Endodermal cell (in vitro differentiated cells): Measurements from ENCODE around the gene IL1RN. TPM values are rescaled to one million over a fixed set of nuclear protein-coding genes. Genes with fewer than 3 reads are reported as not detected.

Source experiments
- DNase-seq: peaks from one replicate; pipeline ENCODE4 v3.0.0-alpha.2; 2017
- H3K27ac ChIP-seq: 2 replicates; pipeline ENCODE4 v1.5.1; 2013; ENCODE audit warnings: mild to moderate bottlenecking, low read depth, low read length, moderate library complexity
- H3K27me3 ChIP-seq: 2 replicates; pipeline ENCODE4 v1.6.1; 2013; ENCODE audit warnings: mild to moderate bottlenecking, low read length, moderate library complexity; ENCODE audit not compliant: insufficient read depth, control insufficient read depth, poor library complexity, severe bottlenecking
- H3K36me3 ChIP-seq: 2 replicates; pipeline ENCODE4 v1.7.0; 2013; ENCODE audit warnings: mild to moderate bottlenecking, low read length, moderate library complexity; ENCODE audit not compliant: control insufficient read depth, insufficient read depth
- H3K4me1 ChIP-seq: one replicate; pipeline ENCODE4 v1.7.0; 2013; ENCODE audit warnings: low read length; ENCODE audit not compliant: control insufficient read depth, insufficient read depth
- H3K4me3 ChIP-seq: 2 replicates; pipeline ENCODE4 v1.5.1; 2013; ENCODE audit warnings: mild to moderate bottlenecking, low read length, moderate library complexity
- H3K9ac ChIP-seq: 2 replicates; pipeline ENCODE4 v1.6.1; 2013; ENCODE audit warnings: mild to moderate bottlenecking, low read length, moderate library complexity; ENCODE audit not compliant: poor library complexity, severe bottlenecking; ENCODE audit errors: extremely low read depth
- H3K9me3 ChIP-seq: 2 replicates; pipeline ENCODE4 v1.6.1; 2013; ENCODE audit warnings: mild to moderate bottlenecking, low read length, moderate library complexity; ENCODE audit not compliant: control insufficient read depth
- H3K27ac Mint-ChIP-seq: 2 replicates; pipeline ENCODE4 v1.8.0; 2020; ENCODE audit warnings: mixed read lengths
- H3K27me3 Mint-ChIP-seq: 2 replicates; pipeline ENCODE4 v1.8.0; 2021; ENCODE audit warnings: mild to moderate bottlenecking, mixed read lengths; ENCODE audit not compliant: insufficient read depth
- H3K36me3 Mint-ChIP-seq: 2 replicates; pipeline ENCODE4 v1.8.0; 2020; ENCODE audit warnings: low read depth, mixed read lengths
- H3K4me1 Mint-ChIP-seq: 2 replicates; pipeline ENCODE4 v1.8.0; 2020; ENCODE audit warnings: mixed read lengths
- H3K4me3 Mint-ChIP-seq: 2 replicates; pipeline ENCODE4 v1.8.0; 2020; ENCODE audit warnings: mild to moderate bottlenecking, moderate library complexity, mixed read lengths
- H3K9me3 Mint-ChIP-seq: 2 replicates; pipeline ENCODE4 v1.8.0; 2020; ENCODE audit warnings: mild to moderate bottlenecking, mixed read lengths
- WGBS, 2 experiments: methylation state at CpG; one replicate each; pipeline versions ENCODE4 v1.1.5 to v1.1.7; 2013; ENCODE audit warnings: missing lambda C conversion rate in 2 of 2, mixed read lengths in 1 of 2; ENCODE audit not compliant: insufficient coverage in 1 of 2, insufficient read length in 1 of 2; 5-methylcytosine and 5-hydroxymethylcytosine counted together
- long read RNA-seq, 4 experiments: library from polyadenylated mRNA in 2 of 4; library from RNA in 1 of 4; library from capped mRNA in 1 of 4; stranded (forward) in 3 of 4; unstranded in 1 of 4; transcript quantifications; one replicate each; pipeline ENCODE4 v2.0.0, GENCODE V29; 2020 to 2021; ENCODE audit warnings: inconsistent platforms in 1 of 4
- polyA plus RNA-seq, 2 experiments: library from polyadenylated mRNA; stranded (reverse); fragments of 50-300 nt; gene quantifications; one replicate each; pipeline ENCODE4 v1.2.3, GENCODE V29; 2013
- total RNA-seq, 2 donors: library from RNA; stranded (reverse); fragmentation: NEBNext Ultra II Directional in 1 of 2; extraction: Animal tissue kit (Norgen Biotek cat#: 25700) in 1 of 2; gene quantifications; 2 replicates in 1 of 2; 3 replicates in 1 of 2; pipeline ENCODE4 v1.2.1, GENCODE V29; 2021
- TF ChIP-seq, protein P1 (sequence below): fragments of 200-600 bp; sonication (generic); conservative IDR thresholded peaks from 2 replicates; pipeline ENCODE4 v1.5.0; 2021; ENCODE audit warnings: antibody characterized with exemption, mild to moderate bottlenecking

Gene IL1RN, protein sequence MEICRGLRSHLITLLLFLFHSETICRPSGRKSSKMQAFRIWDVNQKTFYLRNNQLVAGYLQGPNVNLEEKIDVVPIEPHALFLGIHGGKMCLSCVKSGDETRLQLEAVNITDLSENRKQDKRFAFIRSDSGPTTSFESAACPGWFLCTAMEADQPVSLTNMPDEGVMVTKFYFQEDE
- total RNA-seq, result not detected
- polyA plus RNA-seq (2013, experiment 1 of 2), result not detected
- polyA plus RNA-seq (2013, experiment 2 of 2), result not detected
- long read RNA-seq, experiment 1, result 0 reads
- long read RNA-seq, experiment 2, result 0 reads
- long read RNA-seq, experiment 3, result 0 reads
- long read RNA-seq, experiment 4, result 0 reads

GRCh38 chr2:113126845-113127645, at the start of gene IL1RN:
Gene IL1RN, plus strand, starts transcription at chr2:113127598. Its CDS starts 27 bp downstream, at chr2:113127625.
- no peaks in the 10 kb centered on the region for H3K36me3 Mint-ChIP-seq
- H3K9me3 Mint-ChIP-seq, result no peaks in the 10 kb centered on the region
- no peak within 1 kb of the TSS for H3K27ac ChIP-seq
- TF ChIP-seq, protein P1, sequence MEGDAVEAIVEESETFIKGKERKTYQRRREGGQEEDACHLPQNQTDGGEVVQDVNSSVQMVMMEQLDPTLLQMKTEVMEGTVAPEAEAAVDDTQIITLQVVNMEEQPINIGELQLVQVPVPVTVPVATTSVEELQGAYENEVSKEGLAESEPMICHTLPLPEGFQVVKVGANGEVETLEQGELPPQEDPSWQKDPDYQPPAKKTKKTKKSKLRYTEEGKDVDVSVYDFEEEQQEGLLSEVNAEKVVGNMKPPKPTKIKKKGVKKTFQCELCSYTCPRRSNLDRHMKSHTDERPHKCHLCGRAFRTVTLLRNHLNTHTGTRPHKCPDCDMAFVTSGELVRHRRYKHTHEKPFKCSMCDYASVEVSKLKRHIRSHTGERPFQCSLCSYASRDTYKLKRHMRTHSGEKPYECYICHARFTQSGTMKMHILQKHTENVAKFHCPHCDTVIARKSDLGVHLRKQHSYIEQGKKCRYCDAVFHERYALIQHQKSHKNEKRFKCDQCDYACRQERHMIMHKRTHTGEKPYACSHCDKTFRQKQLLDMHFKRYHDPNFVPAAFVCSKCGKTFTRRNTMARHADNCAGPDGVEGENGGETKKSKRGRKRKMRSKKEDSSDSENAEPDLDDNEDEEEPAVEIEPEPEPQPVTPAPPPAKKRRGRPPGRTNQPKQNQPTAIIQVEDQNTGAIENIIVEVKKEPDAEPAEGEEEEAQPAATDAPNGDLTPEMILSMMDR, result no peak
- no peaks in the 10 kb centered on the region for H3K9me3 ChIP-seq
- peaks cover 24% of the 10 kb centered on the region for H3K27me3 Mint-ChIP-seq
- no peak within 1 kb of the TSS for H3K4me3 Mint-ChIP-seq
- H3K4me1 Mint-ChIP-seq, result no peaks in the 10 kb centered on the region
- no peak within 1 kb of the TSS for H3K4me3 ChIP-seq
- H3K9ac ChIP-seq, result no peak within 1 kb of the TSS
- H3K27me3 ChIP-seq, result peaks cover 46% of the 10 kb centered on the region
- no peaks in the 10 kb centered on the region for H3K4me1 ChIP-seq
- H3K36me3 ChIP-seq, result no peaks in the 10 kb centered on the region
- no peak for DNase-seq
- H3K27ac Mint-ChIP-seq, result no peak within 1 kb of the TSS
- WGBS, 2 experiments, result 90 to 92% methylated on average over 16 of the region's 16 CpGs

DNA sequence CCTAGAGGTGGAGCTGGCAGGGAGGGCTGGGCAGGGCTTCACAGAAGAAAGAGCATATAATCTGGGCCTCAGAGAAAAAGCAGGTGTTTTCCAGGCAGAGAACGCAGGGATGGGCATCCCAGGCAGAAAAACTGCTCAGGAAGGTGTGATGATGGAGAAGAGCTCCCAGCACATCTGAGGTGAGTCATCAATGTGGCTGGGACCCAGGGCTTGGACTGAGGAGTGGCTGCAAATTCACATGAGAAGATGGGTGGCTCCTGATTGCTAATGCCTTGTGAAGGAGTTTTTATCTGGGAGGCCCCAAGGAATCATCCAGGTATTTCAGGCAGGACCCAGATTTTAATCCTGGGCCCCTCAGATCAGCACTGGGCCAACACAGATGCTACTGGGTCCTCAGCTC, 49.5 kb upstream of the IL1RN start:
- peaks cover 18% of the 10 kb centered on the region for H3K27me3 ChIP-seq
- no peak overlapping the region for H3K27ac Mint-ChIP-seq
- DNase-seq, result no peak
- H3K4me3 ChIP-seq, result no peak overlapping the region
- TF ChIP-seq, protein P1, result no peak
- H3K36me3 Mint-ChIP-seq, result no peaks in the 10 kb centered on the region
- H3K9me3 ChIP-seq, result no peaks in the 10 kb centered on the region
- no peaks in the 10 kb centered on the region for H3K9me3 Mint-ChIP-seq
- H3K36me3 ChIP-seq, result no peaks in the 10 kb centered on the region
- no peak overlapping the region for H3K4me3 Mint-ChIP-seq
- H3K4me1 ChIP-seq, result no peaks in the 10 kb centered on the region
- peaks cover 29% of the 10 kb centered on the region for H3K27me3 Mint-ChIP-seq
- H3K4me1 Mint-ChIP-seq, result no peaks in the 10 kb centered on the region
- no peak overlapping the region for H3K27ac ChIP-seq
- H3K9ac ChIP-seq, result no peak overlapping the region
- 74 to 86% methylated on average over 1 of the region's 1 CpG for WGBS, 2 experiments

GRCh38 chr2:113078350-113078839, 49.0 kb upstream of the IL1RN start:
- H3K4me3 ChIP-seq, result no peak overlapping the region
- H3K9ac ChIP-seq, result no peak overlapping the region
- H3K4me3 Mint-ChIP-seq, result no peak overlapping the region
- H3K4me1 Mint-ChIP-seq, result no peaks in the 10 kb centered on the region
- H3K36me3 Mint-ChIP-seq, result no peaks in the 10 kb centered on the region
- peaks cover 23% of the 10 kb centered on the region for H3K27me3 ChIP-seq
- H3K27ac Mint-ChIP-seq, result no peak overlapping the region
- no peak for DNase-seq
- no peaks in the 10 kb centered on the region for H3K36me3 ChIP-seq
- H3K27ac ChIP-seq, result no peak overlapping the region
- no peaks in the 10 kb centered on the region for H3K9me3 ChIP-seq
- 87 to 88% methylated on average over 6 of the region's 6 CpGs for WGBS, 2 experiments
- H3K4me1 ChIP-seq, result no peaks in the 10 kb centered on the region
- TF ChIP-seq, protein P1, result no peak
- H3K27me3 Mint-ChIP-seq, result peaks cover 31% of the 10 kb centered on the region
- H3K9me3 Mint-ChIP-seq, result no peaks in the 10 kb centered on the region
